HG03460 (cell line): Measurements from ENCODE around the gene PARVA.
"Not testable (repeated sequence)": the region's sequence is repeated elsewhere in the genome, so short reads cannot be mapped to it uniquely, and the experiment has no call there.

Experiments used
- ATAC-seq: cut with Tn5 transposase; IDR thresholded peaks from one replicate; pipeline ENCODE4 v1.9.1; 2021; ENCODE audit not compliant: unreplicated experiment

The PARVA gene

GRCh38 chr11:12377106-12377823 is at the start of gene PARVA:
TSS of gene PARVA (plus strand) at chr11:12377571. CDS start at chr11:12377648, 77 bp downstream.
- ATAC-seq: no peak

DNA sequence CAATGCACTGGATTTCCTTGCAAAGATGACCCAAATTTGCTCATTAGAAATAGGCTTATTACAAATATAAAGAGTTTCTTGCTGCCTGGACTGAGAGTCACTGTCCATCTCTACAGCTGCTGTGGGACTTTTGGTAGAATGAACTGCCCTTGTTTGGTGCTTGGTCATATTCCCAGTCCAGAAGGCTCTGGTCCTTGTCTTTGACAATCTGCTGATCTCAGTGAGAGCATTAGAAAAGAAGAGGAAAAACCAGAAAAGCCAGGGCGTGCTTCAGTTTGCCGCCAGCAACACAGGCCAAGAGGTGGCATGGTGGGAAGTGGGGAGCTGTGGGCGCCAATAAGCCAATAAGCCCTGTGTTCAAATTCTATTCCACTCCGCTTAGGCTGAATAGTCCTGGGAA is 48.2 kb upstream of the PARVA start:
- ATAC-seq: no peak

GRCh38 chr11:12329797-12330196 is 47.6 kb upstream of the PARVA start:
- ATAC-seq: no peak

GRCh38 chr11:12330485-12331231 is 46.7 kb upstream of the PARVA start:
- no peak for ATAC-seq

DNA sequence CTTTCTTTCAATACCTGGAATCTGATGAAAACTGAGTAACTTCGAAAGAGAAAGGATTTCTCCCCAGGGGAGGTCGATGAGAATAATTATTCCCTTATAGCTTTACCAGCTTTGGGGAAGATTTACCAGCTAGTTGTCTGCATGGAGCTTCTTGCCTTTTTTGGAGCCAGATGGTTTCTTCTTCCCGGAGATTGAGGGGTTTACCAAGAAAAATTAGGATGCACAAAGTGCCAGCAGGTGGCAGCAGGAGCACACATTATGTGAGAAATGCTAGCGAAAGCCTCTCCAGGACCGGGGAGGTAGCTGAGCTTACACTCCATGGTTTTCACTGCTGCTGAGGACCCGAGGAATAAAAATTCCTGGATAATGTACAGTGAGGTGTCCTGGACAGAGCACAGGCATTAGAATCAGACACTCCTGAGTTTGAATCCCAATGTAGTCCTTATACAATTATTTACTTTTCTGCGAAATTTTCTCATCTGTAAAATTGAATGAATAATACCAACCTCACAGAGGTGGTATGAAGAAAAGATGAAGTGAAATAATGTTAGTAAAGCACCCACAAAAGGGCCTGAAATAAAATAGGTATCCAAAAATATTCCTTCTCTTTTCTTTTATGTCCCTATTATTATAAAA is 46.0 kb upstream of the PARVA start:
- no peak for ATAC-seq

- ATAC-seq: no peak
Observed at GRCh38 chr11:12343526-12343925, 33.8 kb upstream of the PARVA start.

DNA sequence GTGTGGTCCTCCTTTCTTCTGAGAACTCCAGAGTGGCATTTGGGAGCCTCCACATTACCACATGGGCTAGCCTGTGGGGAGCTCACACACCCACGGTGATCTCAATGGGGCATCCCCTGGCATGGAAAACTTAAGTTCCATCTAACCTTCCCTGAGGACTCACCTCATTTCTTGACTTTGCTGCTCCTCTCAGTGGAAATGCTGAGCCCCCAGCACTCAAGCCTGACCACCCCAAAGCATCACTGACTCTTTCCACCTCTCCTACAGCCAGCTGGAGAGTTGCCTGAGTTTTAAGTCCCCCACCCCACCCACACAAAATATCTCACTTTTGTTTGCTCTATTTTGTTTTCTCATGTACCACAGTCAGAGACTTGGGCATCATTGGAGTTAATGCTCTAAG is 23.8 kb upstream of the PARVA start:
- no peak for ATAC-seq

DNA sequence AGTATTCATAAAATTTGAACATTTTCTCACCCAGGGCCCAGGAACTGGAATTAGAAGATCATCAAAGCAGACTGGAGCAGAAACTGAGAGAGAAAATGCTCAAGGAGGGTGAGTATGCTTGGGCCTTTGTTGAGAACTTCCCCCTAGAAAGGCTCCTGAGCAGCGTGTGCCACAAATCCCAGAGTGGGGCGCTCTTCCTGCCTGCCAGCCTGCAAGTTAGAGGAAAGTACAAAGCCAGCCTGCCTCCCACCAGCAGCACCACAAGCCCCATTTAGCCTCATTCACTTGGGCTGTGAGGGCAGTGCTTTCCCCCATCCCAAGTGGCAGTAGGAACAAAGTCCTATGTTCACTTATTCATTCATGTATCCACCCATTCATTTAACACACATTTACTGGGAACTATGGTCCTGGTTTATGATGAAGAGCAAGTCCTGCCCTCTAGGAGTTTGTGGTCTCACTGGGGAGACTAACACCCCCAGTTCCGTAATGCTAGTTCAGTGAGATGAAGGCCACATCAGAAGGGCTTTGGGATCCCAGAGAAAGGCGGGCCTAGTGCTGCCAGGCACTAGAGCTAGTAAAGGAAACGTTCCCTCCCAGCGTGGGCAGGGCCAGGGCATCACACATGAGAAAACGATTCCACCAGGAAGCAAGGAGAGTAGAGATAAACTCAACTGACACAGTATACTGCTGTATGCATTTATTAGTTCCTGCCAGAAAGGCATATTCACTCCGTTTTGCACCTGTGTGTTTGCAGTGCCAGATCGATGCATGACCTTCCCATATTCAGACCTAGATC is 22.4 kb upstream of the PARVA start:
- ATAC-seq: no peak

GRCh38 chr11:12356944-12357655 is 20.3 kb upstream of the PARVA start:
- no peak for ATAC-seq

- not testable (repeated sequence) for ATAC-seq
Observed at GRCh38 chr11:12357697-12358096, 19.7 kb upstream of the PARVA start.

DNA sequence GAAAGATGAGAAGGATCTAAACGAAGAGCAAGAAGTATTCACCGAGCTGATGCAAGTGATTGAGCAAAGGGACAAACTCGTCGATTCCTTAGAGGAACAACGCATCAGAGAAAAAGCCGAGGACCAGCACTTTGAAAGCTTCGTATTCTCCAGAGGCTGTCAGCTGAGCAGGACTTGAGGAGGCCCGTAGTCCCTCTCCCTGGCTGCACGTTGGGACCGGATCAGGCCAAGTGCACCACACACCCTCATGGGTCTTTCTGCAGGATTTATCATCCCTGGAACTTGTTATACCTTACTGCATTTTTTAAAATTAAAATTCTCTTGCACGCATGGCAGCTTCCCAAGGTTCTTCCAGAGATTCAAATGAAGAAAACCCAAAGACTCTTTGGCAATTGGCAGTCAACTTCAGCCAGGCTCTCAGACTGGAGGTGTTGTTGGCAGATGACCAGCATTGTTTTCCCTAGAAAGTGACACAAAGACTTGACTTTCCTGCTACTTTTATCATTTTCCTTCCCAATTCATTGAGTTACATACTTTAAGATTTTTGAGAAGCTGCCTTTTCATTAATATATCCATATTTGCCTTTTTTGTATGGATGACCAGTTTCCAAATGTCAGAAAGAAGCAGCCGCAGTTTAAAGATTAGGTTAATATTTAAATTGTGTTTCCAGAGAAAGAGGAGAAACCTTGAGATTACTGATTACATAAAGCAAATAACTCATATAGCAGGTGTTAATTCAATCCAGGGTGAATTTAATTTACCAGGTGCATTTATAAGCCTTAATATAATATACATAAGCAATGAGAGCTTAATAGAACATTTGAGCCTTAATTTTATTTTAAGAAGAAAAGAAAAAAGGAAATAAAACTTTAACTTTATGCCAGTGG is 18.8 kb upstream of the PARVA start:
- no peak for ATAC-seq

DNA sequence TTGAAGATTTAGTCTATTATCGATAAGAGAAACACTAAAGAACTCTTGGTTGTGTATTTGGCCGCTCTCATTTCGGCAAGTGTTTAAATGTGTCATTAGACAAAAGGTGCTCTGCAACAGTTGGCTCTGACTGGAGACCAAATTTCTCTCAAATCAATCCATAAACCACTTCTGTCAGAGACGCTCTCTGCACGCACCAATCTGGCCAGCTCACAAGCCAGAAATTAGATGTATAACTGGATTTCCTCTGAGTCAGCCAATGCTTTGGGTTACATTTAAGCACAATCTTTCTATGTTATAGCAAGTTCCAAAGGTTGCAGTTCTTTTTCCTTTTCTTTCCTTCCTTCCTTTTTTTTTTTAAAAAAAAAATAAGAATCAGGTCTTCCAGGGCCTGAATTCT is 17.6 kb upstream of the PARVA start:
- no peak for ATAC-seq

DNA sequence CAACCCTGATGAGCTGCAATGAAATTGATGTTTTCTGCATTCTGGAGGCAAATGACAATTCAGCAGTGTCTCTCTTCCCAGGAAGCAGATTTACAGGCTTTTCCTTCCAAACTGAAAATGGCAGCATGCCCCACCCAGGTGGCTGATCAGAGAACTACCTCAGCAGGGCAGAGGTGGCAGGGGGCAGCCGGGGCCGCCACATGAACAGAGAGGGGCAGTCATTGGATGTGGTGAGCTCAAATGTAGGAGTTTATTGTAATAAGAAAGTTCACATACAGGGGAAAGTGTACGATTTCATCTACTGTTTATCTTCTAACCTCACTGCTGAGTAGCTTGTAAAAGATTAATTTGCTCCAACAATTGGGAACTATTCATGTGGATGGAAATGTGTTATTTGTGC is 15.7 kb upstream of the PARVA start:
- no peak for ATAC-seq

DNA sequence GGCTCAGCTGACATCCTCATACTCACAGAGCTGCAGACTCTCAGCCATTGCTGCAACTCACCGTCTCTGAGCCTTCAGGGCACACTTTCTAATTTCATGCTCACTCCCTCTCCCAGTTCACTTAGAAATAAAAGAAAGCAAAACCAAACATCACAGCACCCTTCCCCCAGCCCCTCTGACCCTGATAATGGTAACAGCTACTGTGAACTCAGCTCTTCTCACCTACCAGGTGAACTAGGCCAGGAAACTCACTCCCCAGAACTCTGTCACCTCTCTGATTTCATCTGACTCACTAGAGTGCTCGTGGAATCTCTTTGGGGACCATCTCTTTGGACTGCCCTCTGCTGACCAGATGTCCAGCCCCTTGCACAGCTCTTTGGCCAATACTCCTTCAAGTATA is 14.5 kb upstream of the PARVA start:
- no peak for ATAC-seq

DNA sequence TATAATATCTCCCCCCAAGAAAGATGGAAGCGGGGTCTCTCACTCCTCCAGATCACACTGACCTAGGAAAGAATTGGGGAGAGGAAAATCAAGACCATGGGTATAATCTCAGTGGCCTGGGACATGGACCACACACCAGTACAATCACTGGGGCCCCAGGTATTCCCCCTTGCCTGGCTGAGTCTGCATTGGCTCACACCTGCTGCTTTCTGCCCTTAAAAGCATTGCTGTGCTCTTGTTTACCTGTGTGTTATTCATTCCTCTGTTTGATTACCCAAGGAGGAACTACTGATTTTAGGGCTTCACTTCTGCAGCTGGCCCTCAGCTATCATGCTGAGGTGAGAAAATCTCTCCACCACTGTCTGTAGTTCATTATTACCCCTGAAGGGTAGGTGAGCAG is 14.0 kb upstream of the PARVA start:
- ATAC-seq: no peak

- ATAC-seq: not testable (repeated sequence)
Observed at GRCh38 chr11:12365965-12366575, 11.3 kb upstream of the PARVA start.

DNA sequence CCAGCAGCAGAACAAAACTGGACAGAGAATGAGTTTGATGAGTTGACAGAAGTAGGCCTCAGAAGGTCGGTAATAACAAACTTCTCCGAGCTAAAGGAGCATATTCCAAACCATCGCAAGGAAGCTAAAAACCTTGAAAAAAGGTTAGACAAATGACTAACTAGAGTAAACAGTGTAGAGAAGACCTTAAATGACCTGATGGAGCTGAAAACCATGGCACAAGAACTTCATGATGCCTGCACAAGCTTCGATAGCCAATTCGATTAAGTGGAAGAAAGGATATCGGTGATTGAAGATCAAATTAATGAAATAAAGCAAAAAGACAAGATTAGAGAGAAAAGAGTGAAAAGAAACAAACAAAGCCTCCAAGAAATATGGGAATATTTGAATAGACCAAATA is 10.3 kb upstream of the PARVA start:
- not testable (repeated sequence) for ATAC-seq

GRCh38 chr11:12372111-12372510 is 5.3 kb upstream of the PARVA start:
- ATAC-seq: no peak

DNA sequence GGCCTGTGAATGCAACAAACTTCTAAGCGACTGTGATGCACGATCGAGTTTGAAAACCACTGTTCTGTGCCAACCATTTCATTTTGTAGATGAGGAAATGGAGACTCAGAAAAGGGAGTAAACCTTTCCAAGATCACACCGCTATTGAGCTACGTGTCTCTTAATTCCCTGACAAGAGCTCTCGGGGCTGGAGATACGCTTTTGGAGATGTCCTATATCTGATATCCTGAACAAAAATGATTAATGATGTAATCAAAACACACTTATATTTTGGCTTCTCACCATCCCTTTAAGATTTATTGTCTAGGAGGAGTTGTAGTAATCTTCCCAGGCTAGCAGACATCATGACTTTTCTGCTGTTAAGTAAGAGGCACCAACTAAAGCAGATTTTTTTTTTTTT is 1.7 kb upstream of the PARVA start:
- ATAC-seq: no peak
